Measurements from ENCODE around the gene USP19. TPM values are rescaled to one million over a fixed set of nuclear protein-coding genes. Genes with fewer than 3 reads are reported as not detected.

Gene USP19
- total and polyA plus RNA-seq, 2 of the 8 experiments (the other 6 are each of a cell fraction or from before 2014, with no cell fraction given), result 46.4 to 65.8 TPM

- POLR2A ChIA-PET (ENCODE audit: partially characterized antibody), result interaction anchor here (0.6 to 27.9 kb wide), 59 partner anchors 7 to 534 kb away, joined by 3 to 508 read pairs (median 4); partner anchors contain the start of genes C3orf62, CELSR3, DAG1 and DALRD3
- WGBS, 2 experiments (ENCODE audit: extremely low coverage in 1 of 2, insufficient coverage in 1 of 2, insufficient read length in 1 of 2, insufficient replicate concordance in 2 of 2, low coverage in 1 of 2, low lambda C conversion rate in 2 of 2, missing lambda C conversion rate in 1 of 2), result 2% methylated on average over 48 of the region's 86 CpGs; no CpG with 5 or more reads in 1 of the 2 experiments
- TF ChIP-seq SIN3A (conservative IDR thresholded peaks at IDR 0.05 in 1 of 2, IDR thresholded peaks at IDR 0.05 in 1 of 2; ENCODE audit: low read depth in 1 of 2, low read length in 2 of 2), result peak in 1 of 2 experiments; percentile 78; a peak in 2 of 4 replicates
- TF ChIP-seq EGR1 (IDR thresholded peaks at IDR 0.05; ENCODE audit: borderline replicate concordance, low read depth, low read length), result peak; percentile 18; the same call in 1 of the 2 replicates
- no peak for TF ChIP-seq SRF (IDR thresholded peaks at IDR 0.05; ENCODE audit: low read depth, low read length)
- no peak for TF ChIP-seq KDM5A (IDR thresholded peaks at IDR 0.05; ENCODE audit: low read length)
- TF ChIP-seq POLR2A (IDR thresholded peaks at IDR 0.05; ENCODE audit: control extremely low read depth in 1 of 2, low read depth in 2 of 2, low read length in 2 of 2), result peak; percentile 67 to 71
- TF ChIP-seq EP300 (IDR thresholded peaks at IDR 0.05; ENCODE audit: borderline replicate concordance in 1 of 2, low read depth in 2 of 2, low read length in 2 of 2), result no peak
- TF ChIP-seq BACH1 (IDR thresholded peaks at IDR 0.05; ENCODE audit: low read length), result peak; percentile 57; the same call in 1 of the 2 replicates
- no peak for TF ChIP-seq CEBPB (IDR thresholded peaks at IDR 0.05; ENCODE audit: low read depth, low read length)
- TF ChIP-seq TAF7 (optimal IDR thresholded peaks at IDR 0.05; ENCODE audit: borderline replicate concordance, low read depth, low read length), result peak; percentile 74
- TF ChIP-seq HDAC2 (IDR thresholded peaks at IDR 0.05; ENCODE audit: borderline replicate concordance in 1 of 2, low read depth in 2 of 2, low read length in 2 of 2), result 0 out of 4 replicates have a peak, but pooled peaks of 1 of the 2 experiments have one; percentile 15
These were observed 27.4 kb downstream of the USP19 start for GRCh38 chr3:49092938-49093852.

More at GRCh38 chr3:49092938-49093852, 27.4 kb downstream of the USP19 start:
- Histone ChIP-seq H2BK15ac (ENCODE audit: low read length) (no peak overlapping the region), H3K4ac (replicated peaks; ENCODE audit: insufficient read length, low read depth, low read length) (peak overlapping the region; percentile 57), H3K27ac (ENCODE audit: low read depth, low read length) (peak overlapping the region; percentile 88), H3K79me1 (ENCODE audit: low read depth, low read length) (peaks cover 2% of the 10 kb centered on the region; the same call in 1 of the 2 replicates), H4K8ac (ENCODE audit: extremely low read depth, insufficient read depth, low read length) (peak overlapping the region; percentile 100), H2BK120ac (replicated peaks; ENCODE audit: low read depth, low read length) (no peak overlapping the region), H2AK5ac (ENCODE audit: low read depth, low read length) (0 out of 2 replicates have a peak overlapping the region, but pooled peaks have one; percentile 4), H3K9ac (replicated peaks in 1 of 4; ENCODE audit: extremely low read depth in 1 of 4, low read depth in 3 of 4, low read length in 3 of 4) (peak overlapping the region; percentile 92 to 100 (median 94)), H3K4me1 (replicated peaks in 1 of 4; ENCODE audit: control insufficient read depth in 3 of 4, insufficient read depth in 4 of 4, low read length in 3 of 4) (no peaks in the 10 kb centered on the region; a peak in 1 of 7 replicates), H3K23me2 (ENCODE audit: low read depth, low read length) (peaks cover 9% of the 10 kb centered on the region), H3K4me2 (ENCODE audit: insufficient read depth in 1 of 2, low read depth in 2 of 2, low read length in 2 of 2) (peak overlapping the region; percentile 74 to 89), H3K14ac (ENCODE audit: insufficient read length) (peak overlapping the region; percentile 43), H3K9me3 (ENCODE audit: insufficient read depth in 2 of 2, low read depth in 1 of 2, low read length in 1 of 2) (no peaks in the 10 kb centered on the region), H2BK20ac (ENCODE audit: low read length) (no peak overlapping the region), H3K4me3 (ENCODE audit: extremely low read depth in 1 of 4, insufficient read depth in 2 of 4, low read depth in 3 of 4, low read length in 4 of 4) (peak overlapping the region; percentile 80 to 99 (median 89)), H4K20me1 (replicated peaks in 1 of 2; ENCODE audit: control insufficient read depth in 1 of 2, insufficient read depth in 2 of 2, low read length in 2 of 2) (peaks cover 2% of the 10 kb centered on the region in 2 experiments), H2AFZ (ENCODE audit: low read length) (no peak overlapping the region), H2BK5ac (ENCODE audit: low read depth, low read length) (peak overlapping the region; percentile 67), H3K79me2 (ENCODE audit: control insufficient read depth in 1 of 2, insufficient read depth in 2 of 2, low read length in 2 of 2) (peaks cover 21 to 50% of the 10 kb centered on the region in 2 experiments), H3K18ac (ENCODE audit: extremely low read depth, low read length) (no peak overlapping the region; the same call in 1 of the 2 replicates), H4K5ac (ENCODE audit: insufficient read length, low read depth, low read length) (peak overlapping the region; percentile 79), H3K36me3 (ENCODE audit: control insufficient read depth in 2 of 4, insufficient read depth in 4 of 4, low read length in 3 of 4) (peaks cover 3 to 18% (median 11%) of the 10 kb centered on the region in 4 experiments; a peak in 7 of 8 replicates), H3K27me3 (replicated peaks in 1 of 4; ENCODE audit: control insufficient read depth in 3 of 4, extremely low read depth in 1 of 4, insufficient read depth in 3 of 4, low read length in 3 of 4) (no peaks in the 10 kb centered on the region), H3K56ac (replicated peaks; ENCODE audit: insufficient read length, low read depth, low read length) (peak overlapping the region; percentile 90), H3K23ac (ENCODE audit: insufficient read length) (no peak overlapping the region), H2BK12ac (ENCODE audit: low read depth, low read length) (no peak overlapping the region), H4K91ac (replicated peaks; ENCODE audit: insufficient read length, low read length) (peak overlapping the region; percentile 57)
- DNase-seq (ENCODE audit: low read depth in 1 of 2, low spot score in 2 of 2), result peak; percentile 38 to 90
- FAIRE-seq, result no peak
- CTCF ChIA-PET (ENCODE audit: partially characterized antibody), result interaction anchor here (0.6 to 4.3 kb wide), 13 partner anchors 11 to 104 kb away, joined by 3 to 34 read pairs (median 5); partner anchors contain the start of genes NDUFAF3 and QARS1
